Gastroesophageal sphincter (tissue), 4 donors: ENCODE results near the gene PCDHGA12. TPM values are rescaled to one million over a fixed set of nuclear protein-coding genes. Genes with fewer than 3 reads are reported as not detected.

Experiments used
- ATAC-seq: fragments of 150-250 bp; one replicate; pipeline ENCODE4 v1.9.1; 2016; ENCODE audit warnings: mild to moderate bottlenecking, moderate library complexity
- H3K27ac ChIP-seq, 4 donors: fragments of 200-600 bp; sonication (generic) in 3 of 4; 1 replicate in 3 of 4; 2 replicates in 1 of 4; pipeline ENCODE4 v1.5.1; 2016 to 2019
- H3K27me3 ChIP-seq: fragments of 200-600 bp; sonication (generic); one replicate; pipeline ENCODE4 v1.5.1; 2019
- H3K36me3 ChIP-seq, 2 donors: fragments of 200-600 bp; sonication (generic); one replicate each; pipeline ENCODE4 v1.5.1; 2019; ENCODE audit warnings: control low read depth in 1 of 2
- H3K4me1 ChIP-seq, 3 donors: fragments of 200-600 bp; sonication (generic); 1 replicate in 2 of 3; 2 replicates in 1 of 3; pipeline ENCODE4 v1.5.1; 2016 to 2019; ENCODE audit warnings: control low read depth in 2 of 3
- H3K4me3 ChIP-seq, 2 donors: fragments of 200-600 bp; sonication (generic); one replicate each; pipeline ENCODE4 v1.5.1; 2019; ENCODE audit warnings: mild to moderate bottlenecking in 1 of 2, moderate library complexity in 1 of 2
- H3K9me3 ChIP-seq, 3 donors: fragments of 200-600 bp; sonication (generic); one replicate each; pipeline ENCODE4 v1.5.1; 2017 to 2019; ENCODE audit warnings: control low read depth in 2 of 3
- EP300 ChIP-seq: sonication (generic); formaldehyde crosslinking; IDR thresholded peaks from one replicate; pipeline ENCODE4 v1.6.1; 2017; ENCODE audit warnings: antibody characterized with exemption, mild to moderate bottlenecking
- POLR2A ChIP-seq, 2 donors: fragments of 450-650 bp; IDR thresholded peaks; one replicate each; pipeline ENCODE4 v1.6.1; 2017; ENCODE audit warnings: antibody characterized with exemption in 2 of 2, mild to moderate bottlenecking in 2 of 2, moderate library complexity in 1 of 2
- POLR2AphosphoS5 ChIP-seq: sonication (generic); formaldehyde crosslinking; IDR thresholded peaks from one replicate; pipeline ENCODE4 v1.6.1; 2017; ENCODE audit warnings: antibody characterized with exemption
- WGBS, 2 donors: methylation state at CpG; one replicate each; pipeline ENCODE4 v1.1.5; 2018; ENCODE audit warnings: low coverage in 1 of 2; 5-methylcytosine and 5-hydroxymethylcytosine counted together
- total RNA-seq, 4 donors: library from RNA; depleted of rRNA; stranded (reverse); fragments of >200 nt; gene quantifications; one replicate each; pipeline ENCODE4 v1.1.0, GENCODE V29; 2016
- TF ChIP-seq, protein P1 (sequence below), 4 experiments: fragments of 200-600 bp in 2 of 4; fragments of 450-650 bp in 2 of 4; sonication (generic) in 1 of 4; IDR thresholded peaks; one replicate each; pipeline ENCODE4 v1.5.1; 2017 to 2019; ENCODE audit warnings: antibody characterized with exemption in 4 of 4, mild to moderate bottlenecking in 2 of 4, moderate library complexity in 2 of 4

The PCDHGA12 gene
- 10 to 100 TPM in 1 of 4 donors, 1 to 10 TPM in 3; 5.3 to 15.4 (median 9.8) TPM for total RNA-seq

DNA sequence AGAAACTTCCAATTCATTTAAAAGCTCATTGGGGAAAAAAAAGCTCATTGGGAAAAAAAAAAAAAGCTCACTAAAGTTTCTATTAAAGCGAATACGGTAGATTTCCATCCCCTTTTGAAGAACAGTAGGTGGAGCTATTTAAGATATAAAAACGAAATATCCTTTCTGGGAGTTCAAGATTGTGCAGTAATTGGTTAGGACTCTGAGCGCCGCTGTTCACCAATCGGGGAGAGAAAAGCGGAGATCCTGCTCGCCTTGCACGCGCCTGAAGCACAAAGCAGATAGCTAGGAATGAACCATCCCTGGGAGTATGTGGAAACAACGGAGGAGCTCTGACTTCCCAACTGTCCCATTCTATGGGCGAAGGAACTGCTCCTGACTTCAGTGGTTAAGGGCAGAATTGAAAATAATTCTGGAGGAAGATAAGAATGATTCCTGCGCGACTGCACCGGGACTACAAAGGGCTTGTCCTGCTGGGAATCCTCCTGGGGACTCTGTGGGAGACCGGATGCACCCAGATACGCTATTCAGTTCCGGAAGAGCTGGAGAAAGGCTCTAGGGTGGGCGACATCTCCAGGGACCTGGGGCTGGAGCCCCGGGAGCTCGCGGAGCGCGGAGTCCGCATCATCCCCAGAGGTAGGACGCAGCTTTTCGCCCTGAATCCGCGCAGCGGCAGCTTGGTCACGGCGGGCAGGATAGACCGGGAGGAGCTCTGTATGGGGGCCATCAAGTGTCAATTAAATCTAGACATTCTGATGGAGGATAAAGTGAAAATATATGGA lies at the start of gene PCDHGA12:
TSS of gene PCDHGA12 (plus strand) at position 176 of the 782 bp plus-strand sequence. CDS start at position 429, 253 bp downstream.
- Histone ChIP-seq H3K4me3 (peak within 1 kb of the TSS; percentile 19 to 46), H3K27ac (peak within 1 kb of the TSS in 2 of 4 donors; percentile 44 to 45), H3K9me3 (peaks cover 0 to 100% (median 23%) of the 10 kb centered on the region in 3 donors), H3K4me1 (peaks cover 0 to 14% (median 0%) of the 10 kb centered on the region in 3 donors), H3K36me3 (peaks cover 0 to 24% of the 10 kb centered on the region in 2 donors), H3K27me3 (no peaks in the 10 kb centered on the region)
- TF ChIP-seq, protein P1, sequence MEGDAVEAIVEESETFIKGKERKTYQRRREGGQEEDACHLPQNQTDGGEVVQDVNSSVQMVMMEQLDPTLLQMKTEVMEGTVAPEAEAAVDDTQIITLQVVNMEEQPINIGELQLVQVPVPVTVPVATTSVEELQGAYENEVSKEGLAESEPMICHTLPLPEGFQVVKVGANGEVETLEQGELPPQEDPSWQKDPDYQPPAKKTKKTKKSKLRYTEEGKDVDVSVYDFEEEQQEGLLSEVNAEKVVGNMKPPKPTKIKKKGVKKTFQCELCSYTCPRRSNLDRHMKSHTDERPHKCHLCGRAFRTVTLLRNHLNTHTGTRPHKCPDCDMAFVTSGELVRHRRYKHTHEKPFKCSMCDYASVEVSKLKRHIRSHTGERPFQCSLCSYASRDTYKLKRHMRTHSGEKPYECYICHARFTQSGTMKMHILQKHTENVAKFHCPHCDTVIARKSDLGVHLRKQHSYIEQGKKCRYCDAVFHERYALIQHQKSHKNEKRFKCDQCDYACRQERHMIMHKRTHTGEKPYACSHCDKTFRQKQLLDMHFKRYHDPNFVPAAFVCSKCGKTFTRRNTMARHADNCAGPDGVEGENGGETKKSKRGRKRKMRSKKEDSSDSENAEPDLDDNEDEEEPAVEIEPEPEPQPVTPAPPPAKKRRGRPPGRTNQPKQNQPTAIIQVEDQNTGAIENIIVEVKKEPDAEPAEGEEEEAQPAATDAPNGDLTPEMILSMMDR (IDR thresholded peaks at IDR 0.05) = peak in 3 of 4 experiments; percentile 17 to 44 (median 41)
- no peak for TF ChIP-seq POLR2AphosphoS5
- 5% methylated on average over 4 to 15 of the region's 33 CpGs for WGBS, 2 donors
- ATAC-seq = peak; percentile 62

DNA sequence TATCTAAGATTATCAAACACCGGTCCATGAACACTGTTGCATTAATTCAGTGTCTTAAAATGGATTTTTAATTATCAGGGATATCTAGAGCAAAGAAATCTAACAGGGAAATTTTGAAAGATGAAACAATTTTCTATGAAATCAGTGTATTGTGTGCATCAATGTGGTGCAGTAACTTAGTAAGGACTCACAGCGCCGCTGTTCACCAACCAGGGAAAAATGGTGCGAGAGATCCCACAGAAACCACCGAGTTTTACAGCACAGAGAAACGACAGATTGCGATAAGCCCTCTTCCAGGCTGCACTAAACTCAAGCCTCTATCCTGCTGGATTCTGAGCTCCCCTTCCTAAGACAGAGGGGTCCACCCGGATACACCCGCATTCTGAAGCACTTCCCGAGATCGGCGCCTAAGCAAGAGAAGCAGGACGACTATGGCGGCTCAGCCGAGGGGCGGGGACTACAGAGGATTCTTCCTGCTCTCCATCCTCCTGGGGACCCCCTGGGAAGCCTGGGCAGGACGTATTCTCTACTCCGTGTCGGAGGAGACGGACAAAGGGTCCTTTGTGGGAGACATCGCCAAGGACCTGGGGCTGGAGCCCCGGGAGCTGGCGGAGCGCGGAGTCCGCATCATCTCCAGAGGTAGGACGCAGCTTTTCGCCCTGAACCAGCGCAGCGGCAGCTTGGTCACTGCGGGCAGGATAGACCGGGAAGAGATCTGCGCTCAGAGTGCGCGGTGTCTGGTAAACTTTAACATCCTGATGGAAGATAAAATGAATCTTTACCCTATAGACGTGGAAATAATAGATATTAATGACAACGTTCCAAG lies 47.6 kb upstream of the PCDHGA12 start, which contains the start of gene PCDHGA7:
TSS of gene PCDHGA7 (plus strand) at position 274 of the 826 bp plus-strand sequence. CDS start at position 432, 158 bp downstream.
- ATAC-seq = no peak
- WGBS, 2 donors = 13 to 28% methylated on average over 14 to 23 of the region's 37 CpGs
- TF ChIP-seq POLR2AphosphoS5 (no peak), EP300 (no peak), POLR2A (IDR thresholded peaks at IDR 0.05) (no peak)
- TF ChIP-seq, protein P1 (IDR thresholded peaks at IDR 0.05) = no peak
- Histone ChIP-seq H3K4me1 (no peaks in the 10 kb centered on the region), H3K4me3 (peak within 1 kb of the TSS in 1 of 2 donors; percentile 21), H3K27me3 (no peaks in the 10 kb centered on the region), H3K27ac (no peak within 1 kb of the TSS), H3K9me3 (peaks cover 2 to 98% (median 6%) of the 10 kb centered on the region in 3 donors), H3K36me3 (peaks cover 0 to 9% of the 10 kb centered on the region in 2 donors)

DNA sequence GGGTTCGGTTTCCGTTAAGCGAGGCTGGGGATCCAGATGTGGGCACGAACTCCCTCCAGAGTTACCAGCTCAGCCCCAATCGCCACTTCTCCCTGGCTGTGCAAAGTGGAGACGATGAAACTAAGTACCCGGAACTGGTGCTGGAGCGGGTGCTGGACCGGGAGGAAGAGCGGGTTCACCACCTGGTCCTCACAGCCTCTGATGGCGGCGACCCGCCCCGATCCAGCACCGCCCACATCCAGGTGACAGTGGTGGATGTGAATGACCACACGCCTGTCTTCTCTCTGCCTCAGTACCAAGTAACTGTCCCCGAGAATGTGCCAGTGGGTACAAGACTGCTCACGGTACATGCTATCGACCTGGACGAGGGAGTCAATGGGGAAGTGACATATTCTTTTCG lies 47.0 kb upstream of the PCDHGA12 start:
- no peak for ATAC-seq
- 29 to 45% methylated on average over 12 to 15 of the region's 21 CpGs for WGBS, 2 donors
- no peak for TF ChIP-seq EP300
- no peak for TF ChIP-seq POLR2A (IDR thresholded peaks at IDR 0.05)
- Histone ChIP-seq H3K27me3 (no peaks in the 10 kb centered on the region), H3K4me1 (no peaks in the 10 kb centered on the region), H3K27ac (no peak overlapping the region), H3K9me3 (peaks cover 2 to 97% (median 6%) of the 10 kb centered on the region in 3 donors), H3K4me3 (no peak overlapping the region), H3K36me3 (peaks cover 0 to 6% of the 10 kb centered on the region in 2 donors)

DNA sequence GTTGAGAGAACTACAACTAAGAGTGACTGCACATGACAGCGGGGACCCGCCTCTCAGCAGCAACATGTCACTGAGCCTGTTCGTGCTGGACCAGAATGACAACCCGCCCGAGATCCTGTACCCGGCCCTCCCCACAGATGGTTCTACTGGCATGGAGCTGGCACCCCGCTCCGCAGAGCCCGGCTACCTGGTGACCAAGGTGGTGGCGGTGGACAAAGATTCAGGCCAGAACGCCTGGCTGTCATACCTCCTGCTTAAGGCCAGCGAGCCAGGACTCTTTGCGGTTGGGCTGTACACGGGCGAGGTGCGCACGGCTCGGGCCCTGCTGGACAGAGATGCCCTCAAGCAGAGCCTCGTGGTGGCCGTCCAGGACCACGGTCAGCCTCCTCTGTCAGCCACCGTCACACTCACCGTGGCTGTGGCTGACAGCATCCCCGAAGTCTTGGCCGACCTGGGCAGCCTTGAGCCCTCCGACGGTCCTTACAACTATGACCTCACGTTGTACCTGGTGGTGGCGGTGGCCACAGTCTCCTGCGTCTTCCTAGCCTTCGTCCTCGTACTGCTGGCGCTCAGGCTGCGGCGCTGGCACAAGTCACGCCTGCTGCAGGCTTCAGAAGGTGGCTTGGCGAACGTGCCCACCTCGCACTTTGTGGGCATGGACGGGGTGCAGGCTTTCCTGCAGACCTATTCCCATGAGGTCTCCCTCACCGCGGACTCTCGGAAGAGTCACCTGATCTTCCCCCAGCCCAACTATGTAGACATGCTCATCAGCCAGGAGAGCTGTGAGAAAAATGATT lies 45.6 kb upstream of the PCDHGA12 start:
- no peak for ATAC-seq
- no peaks in the 10 kb centered on the region for H3K27me3 ChIP-seq

More for the DNA sequence above, 45.6 kb upstream of the PCDHGA12 start:
- no peaks in the 10 kb centered on the region for H3K4me1 ChIP-seq
- H3K4me3 ChIP-seq = no peak overlapping the region
- H3K36me3 ChIP-seq = peaks cover 0 to 12% of the 10 kb centered on the region in 2 donors
- TF ChIP-seq POLR2AphosphoS5 (no peak), POLR2A (IDR thresholded peaks at IDR 0.05) (no peak), EP300 (no peak)
- TF ChIP-seq, protein P1 (IDR thresholded peaks at IDR 0.05) = no peak
- H3K9me3 ChIP-seq = peaks cover 2 to 97% (median 7%) of the 10 kb centered on the region in 3 donors
- no peak overlapping the region for H3K27ac ChIP-seq
- WGBS, 2 donors = 33% methylated on average over 12 of the region's 43 CpGs; no CpG with 5 or more reads in 1 of the 2 donors
